CD4-positive, alpha-beta memory T cell (primary cell): ENCODE data around the gene NRXN3. TPM values are rescaled to one million over a fixed set of nuclear protein-coding genes. Genes with fewer than 3 reads are reported as not detected.

Source experiments
- CTCF ChIA-PET: fragments of 350-600 bp; sonication (Branson Sonifier 250); formaldehyde crosslinking; loops from one replicate; lab custom pipeline; 2021; ENCODE audit warnings: inconsistent platforms; ENCODE audit not compliant: partially characterized antibody; lab: Charles Lee
- POLR2A ChIA-PET: fragments of 350-600 bp; sonication (Branson Sonifier 250); formaldehyde crosslinking; loops from one replicate; lab custom pipeline; 2021; ENCODE audit not compliant: partially characterized antibody; lab: Charles Lee
- DNase-seq, 5 donors: peaks; one replicate each; pipeline versions ENCODE4 v3.0.0 to v3.0.0-alpha.2; 2020 to 2022; ENCODE audit warnings: mixed read lengths in 1 of 5
- H3K27ac ChIP-seq: one replicate; pipeline ENCODE4 v1.7.0; 2013; ENCODE audit warnings: low read depth, low read length
- H3K27me3 ChIP-seq: 2 replicates; pipeline ENCODE4 v1.7.0; 2013; ENCODE audit warnings: mild to moderate bottlenecking, low read length, moderate library complexity; ENCODE audit not compliant: insufficient read depth
- H3K36me3 ChIP-seq: 2 replicates; pipeline ENCODE4 v1.7.0; 2013; ENCODE audit warnings: mild to moderate bottlenecking, low read length, moderate library complexity; ENCODE audit not compliant: insufficient read depth
- H3K4me1 ChIP-seq: 2 replicates; pipeline ENCODE4 v1.7.0; 2013; ENCODE audit warnings: mild to moderate bottlenecking, low read length, moderate library complexity; ENCODE audit not compliant: insufficient read depth
- H3K4me3 ChIP-seq, 2 donors: one replicate each; pipeline ENCODE4 v1.7.0; 2013; ENCODE audit warnings: low read length in 2 of 2, mild to moderate bottlenecking in 1 of 2
- H3K9me3 ChIP-seq, 2 donors: one replicate each; pipeline ENCODE4 v1.7.0; 2013; ENCODE audit warnings: low read length in 2 of 2, control low read depth in 1 of 2; ENCODE audit not compliant: control insufficient read depth in 1 of 2
- H3K27ac Mint-ChIP-seq, 7 donors: one replicate each; pipeline ENCODE4 v1.8.0; 2020 to 2021; ENCODE audit warnings: mixed read lengths in 7 of 7, mild to moderate bottlenecking in 6 of 7, inconsistent platforms in 3 of 7, moderate library complexity in 3 of 7
- H3K27me3 Mint-ChIP-seq, 2 donors: one replicate each; pipeline ENCODE4 v1.8.0; 2020 to 2021; ENCODE audit warnings: mixed read lengths in 2 of 2
- H3K36me3 Mint-ChIP-seq, 2 donors: one replicate each; pipeline ENCODE4 v1.8.0; 2020 to 2021; ENCODE audit warnings: mixed read lengths in 2 of 2, inconsistent platforms in 1 of 2, mild to moderate bottlenecking in 1 of 2
- H3K4me1 Mint-ChIP-seq, 4 donors: one replicate each; pipeline ENCODE4 v1.8.0; 2020 to 2021; ENCODE audit warnings: mixed read lengths in 4 of 4, mild to moderate bottlenecking in 1 of 4
- H3K4me3 Mint-ChIP-seq, 8 donors: one replicate each; pipeline ENCODE4 v1.8.0; 2020 to 2021; ENCODE audit warnings: mixed read lengths in 8 of 8, mild to moderate bottlenecking in 7 of 8, moderate library complexity in 6 of 8, inconsistent platforms in 3 of 8
- H3K9me3 Mint-ChIP-seq, 8 donors: one replicate each; pipeline ENCODE4 v1.8.0; 2020 to 2021; ENCODE audit warnings: mixed read lengths in 8 of 8, mild to moderate bottlenecking in 5 of 8, inconsistent platforms in 3 of 8, moderate library complexity in 1 of 8
- intact Hi-C: fragments of 100-400 bp; cut with micrococcal nuclease; formaldehyde crosslinking; loops from one replicate; pipeline ENCODE4 v1.15.1; 2023
- polyA plus RNA-seq, 2 donors: library from polyadenylated mRNA; unstranded; fragments of 300-500 nt; fragmentation: Illumina TruSeq; gene quantifications; one replicate each; pipeline ENCODE4 v1.2.3, GENCODE V29; 2021
- total RNA-seq, 2 experiments: library from RNA; stranded (reverse); gene quantifications; one replicate each; pipeline ENCODE4 v1.2.3, GENCODE V29; 2021

Gene NRXN3
- total and polyA plus RNA-seq, 4 experiments from 2014 or later, result not detected

DNA sequence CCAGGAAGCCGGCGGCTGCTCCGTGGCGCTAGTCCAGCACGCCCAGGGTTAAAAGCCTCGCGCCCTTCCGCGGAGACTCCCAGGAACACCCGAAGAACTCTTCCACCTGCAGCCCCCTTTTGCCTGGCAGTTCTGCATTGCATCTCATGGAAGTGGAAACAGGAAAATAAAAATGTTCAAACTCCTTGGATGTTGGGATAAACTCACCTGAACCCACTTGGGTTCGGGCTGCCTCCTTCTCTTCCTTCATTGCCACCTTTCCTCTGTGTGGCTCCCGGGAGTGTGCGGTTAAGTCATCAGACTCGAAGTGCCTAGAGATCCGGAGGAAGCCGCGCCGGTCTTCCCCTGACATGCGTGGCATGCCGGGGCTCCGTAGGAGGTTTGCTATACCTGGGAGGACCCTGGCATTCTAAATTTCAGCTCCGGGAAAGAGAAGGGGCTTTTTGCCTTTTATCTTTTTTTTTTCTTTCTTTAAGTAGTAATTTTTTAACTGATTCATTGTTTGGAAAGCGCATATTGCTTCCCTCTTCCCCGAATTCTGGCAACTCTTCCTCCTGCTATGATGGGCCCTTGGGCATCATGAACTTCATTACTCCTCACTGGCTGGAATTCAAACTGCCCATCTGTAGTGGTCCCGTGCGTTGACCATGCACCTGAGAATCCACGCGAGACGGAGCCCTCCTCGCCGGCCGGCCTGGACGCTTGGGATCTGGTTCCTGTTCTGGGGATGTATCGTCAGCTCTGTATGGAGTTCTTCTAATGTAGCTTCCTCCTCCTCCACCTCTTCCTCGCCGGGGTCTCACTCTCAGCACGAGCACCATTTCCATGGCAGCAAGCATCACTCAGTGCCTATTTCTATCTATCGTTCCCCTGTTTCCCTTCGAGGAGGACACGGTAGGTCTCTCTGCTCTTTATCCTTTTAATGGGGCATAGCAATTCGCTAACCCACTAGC, 1109.7 kb downstream of the NRXN3 start:
- Histone ChIP-seq H3K4me1 (no peaks in the 10 kb centered on the region), H3K27me3 (no peaks in the 10 kb centered on the region), H3K36me3 (no peaks in the 10 kb centered on the region), H3K4me3 (no peak overlapping the region), H3K9me3 (no peaks in the 10 kb centered on the region), H3K27ac (no peak overlapping the region)
- Mint-ChIP-seq H3K9me3 (peaks cover 0 to 21% (median 10%) of the 10 kb centered on the region in 8 donors), H3K36me3 (no peaks in the 10 kb centered on the region), H3K4me1 (peaks cover 0 to 5% (median under 1%) of the 10 kb centered on the region in 4 donors), H3K4me3 (no peak overlapping the region), H3K27ac (no peak overlapping the region), H3K27me3 (peaks cover 17 to 23% of the 10 kb centered on the region in 2 donors)
- ChIA-PET CTCF (no interaction called here), POLR2A (no interaction called here)
- intact Hi-C loops, result no loop called here
- no peak for DNase-seq

DNA sequence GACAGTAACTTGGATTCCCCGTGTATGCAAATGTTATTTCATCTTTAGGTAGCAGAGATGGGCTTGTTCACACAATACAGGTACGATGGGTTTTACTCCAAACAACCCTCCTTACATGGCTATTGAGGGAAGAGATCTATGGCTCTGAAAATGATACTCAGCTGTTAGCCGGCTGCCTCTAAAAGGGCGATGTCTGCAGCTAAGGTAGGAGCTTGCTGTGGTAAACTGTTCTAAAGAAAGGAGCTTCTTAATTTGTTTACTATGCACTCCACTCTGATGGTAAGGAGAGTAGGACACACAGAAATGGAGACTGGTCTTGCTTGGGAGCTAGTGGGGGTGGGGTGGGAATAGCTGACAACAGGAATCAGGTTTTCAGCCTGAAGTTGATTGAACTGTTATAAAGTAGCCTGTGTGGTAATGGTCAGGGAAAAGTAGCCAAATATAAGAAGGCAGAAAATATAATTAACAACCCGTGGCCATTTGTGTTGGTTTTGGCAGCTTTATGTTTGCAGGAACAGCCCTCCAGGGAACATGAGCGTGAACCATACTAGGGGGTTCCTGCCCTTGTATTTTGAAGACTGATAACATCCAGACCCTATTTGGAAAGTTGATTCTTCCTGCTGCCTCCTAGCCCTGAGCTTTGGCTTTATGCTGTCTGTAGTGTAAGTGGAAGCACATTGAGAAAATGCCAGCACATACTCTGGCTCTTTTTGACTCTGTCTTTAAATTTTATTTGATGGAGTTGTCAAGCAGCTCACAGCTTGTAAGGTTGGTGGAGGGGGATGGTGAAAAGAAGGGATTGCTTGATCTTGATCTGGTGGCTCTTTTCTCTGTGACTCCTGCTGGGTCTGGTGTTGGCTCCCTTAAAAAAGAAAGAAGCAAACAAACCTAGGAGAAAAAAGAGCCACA, 1111.3 kb downstream of the NRXN3 start:
- H3K4me3 Mint-ChIP-seq, result no peak overlapping the region

DNA sequence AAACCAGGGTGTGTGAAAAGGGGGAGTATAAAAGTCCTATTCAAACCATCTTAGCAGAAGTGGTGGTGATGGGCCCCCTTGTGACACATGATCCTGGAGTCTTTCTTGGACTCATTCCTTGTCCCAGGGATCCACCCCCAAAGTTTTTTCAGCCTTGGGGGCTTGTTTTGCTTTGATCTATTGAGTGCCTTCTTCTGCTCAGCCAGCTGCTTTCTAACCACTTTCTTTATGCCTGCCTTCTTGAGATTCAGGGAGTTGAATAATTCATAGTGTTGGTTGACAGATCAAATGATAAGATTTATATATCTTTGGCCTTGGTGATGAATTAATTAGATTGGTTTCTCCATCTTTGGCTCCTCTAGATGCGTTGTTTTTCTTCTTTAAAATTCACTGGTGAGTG, 1114.4 kb downstream of the NRXN3 start:
- H3K27me3 Mint-ChIP-seq, result peaks cover 13 to 18% of the 10 kb centered on the region in 2 donors
- POLR2A ChIA-PET, result no interaction called here

More for the DNA sequence above, 1111.3 kb downstream of the NRXN3 start:
- Histone ChIP-seq H3K27ac (no peak overlapping the region), H3K36me3 (no peaks in the 10 kb centered on the region), H3K9me3 (no peaks in the 10 kb centered on the region), H3K27me3 (no peaks in the 10 kb centered on the region), H3K4me3 (no peak overlapping the region), H3K4me1 (no peaks in the 10 kb centered on the region)
- no peaks in the 10 kb centered on the region for H3K36me3 Mint-ChIP-seq
- H3K4me1 Mint-ChIP-seq, result peaks cover 0 to 5% (median under 1%) of the 10 kb centered on the region in 4 donors
- no peak for DNase-seq
- peaks cover 0 to 21% (median 8%) of the 10 kb centered on the region in 8 donors for H3K9me3 Mint-ChIP-seq
- intact Hi-C loops, result no loop called here
- H3K27ac Mint-ChIP-seq, result no peak overlapping the region
- peaks cover 17 to 23% of the 10 kb centered on the region in 2 donors for H3K27me3 Mint-ChIP-seq
- POLR2A ChIA-PET, result no interaction called here
- CTCF ChIA-PET, result no interaction called here

GRCh38 chr14:79285263-79285662, 1115.1 kb downstream of the NRXN3 start:
- no peak overlapping the region for H3K27ac Mint-ChIP-seq
- POLR2A ChIA-PET, result no interaction called here
- Histone ChIP-seq H3K4me3 (no peak overlapping the region), H3K36me3 (no peaks in the 10 kb centered on the region), H3K27me3 (no peaks in the 10 kb centered on the region), H3K27ac (no peak overlapping the region), H3K4me1 (no peaks in the 10 kb centered on the region), H3K9me3 (no peaks in the 10 kb centered on the region)
- intact Hi-C loops, result no loop called here
- no peak for DNase-seq
- CTCF ChIA-PET, result no interaction called here
- H3K4me1 Mint-ChIP-seq, result no peaks in the 10 kb centered on the region
- peaks cover 0 to 11% (median 6%) of the 10 kb centered on the region in 8 donors for H3K9me3 Mint-ChIP-seq
- no peaks in the 10 kb centered on the region for H3K36me3 Mint-ChIP-seq
- peaks cover 9 to 13% of the 10 kb centered on the region in 2 donors for H3K27me3 Mint-ChIP-seq
- no peak overlapping the region for H3K4me3 Mint-ChIP-seq

More for the DNA sequence above, 1114.4 kb downstream of the NRXN3 start:
- CTCF ChIA-PET, result no interaction called here
- Mint-ChIP-seq H3K4me1 (peaks cover 0 to 2% (median 0%) of the 10 kb centered on the region in 4 donors), H3K27ac (no peak overlapping the region), H3K36me3 (no peaks in the 10 kb centered on the region), H3K9me3 (peaks cover 0 to 15% (median 7%) of the 10 kb centered on the region in 8 donors), H3K4me3 (no peak overlapping the region)
- no peaks in the 10 kb centered on the region for H3K27me3 ChIP-seq
- H3K36me3 ChIP-seq, result no peaks in the 10 kb centered on the region
- no peak for DNase-seq
- no peak overlapping the region for H3K27ac ChIP-seq
- no peaks in the 10 kb centered on the region for H3K4me1 ChIP-seq
- H3K9me3 ChIP-seq, result no peaks in the 10 kb centered on the region
- intact Hi-C loops, result no loop called here
- H3K4me3 ChIP-seq, result no peak overlapping the region

- H3K4me3 Mint-ChIP-seq, result no peak overlapping the region
- H3K4me1 Mint-ChIP-seq, result no peaks in the 10 kb centered on the region
- ChIA-PET POLR2A (no interaction called here), CTCF (no interaction called here)
- H3K27ac ChIP-seq, result no peak overlapping the region
- H3K27me3 ChIP-seq, result no peaks in the 10 kb centered on the region
- peaks cover 0 to 1% of the 10 kb centered on the region in 2 donors for H3K27me3 Mint-ChIP-seq
- no peak overlapping the region for H3K27ac Mint-ChIP-seq
- H3K36me3 Mint-ChIP-seq, result no peaks in the 10 kb centered on the region
- H3K36me3 ChIP-seq, result no peaks in the 10 kb centered on the region
- H3K4me1 ChIP-seq, result no peaks in the 10 kb centered on the region
- H3K9me3 ChIP-seq, result no peaks in the 10 kb centered on the region
- intact Hi-C loops, result no loop called here
- H3K4me3 ChIP-seq, result no peak overlapping the region
- no peak for DNase-seq
- H3K9me3 Mint-ChIP-seq, result peaks cover 0 to 6% (median 3%) of the 10 kb centered on the region in 8 donors
Measured at GRCh38 chr14:79287976-79288375, 1117.8 kb downstream of the NRXN3 start.

- no peak overlapping the region for H3K27ac Mint-ChIP-seq
Measured at GRCh38 chr14:79293482-79294177, 1123.5 kb downstream of the NRXN3 start.

More at GRCh38 chr14:79293482-79294177, 1123.5 kb downstream of the NRXN3 start:
- Histone ChIP-seq H3K27me3 (no peaks in the 10 kb centered on the region), H3K36me3 (no peaks in the 10 kb centered on the region), H3K9me3 (no peaks in the 10 kb centered on the region), H3K4me3 (no peak overlapping the region), H3K27ac (no peak overlapping the region), H3K4me1 (no peaks in the 10 kb centered on the region)
- H3K9me3 Mint-ChIP-seq, result peaks cover 0 to 6% (median 2%) of the 10 kb centered on the region in 8 donors
- no peak for DNase-seq
- no peaks in the 10 kb centered on the region for H3K27me3 Mint-ChIP-seq
- intact Hi-C loops, result no loop called here
- no peaks in the 10 kb centered on the region for H3K36me3 Mint-ChIP-seq
- ChIA-PET POLR2A (no interaction called here), CTCF (no interaction called here)
- no peaks in the 10 kb centered on the region for H3K4me1 Mint-ChIP-seq
- no peak overlapping the region for H3K4me3 Mint-ChIP-seq
